Erythroblast (primary cell): ENCODE measurements around the gene PDS5B.

Experiments used
- GATA1 ChIP-seq: IDR thresholded peaks from 2 replicates; pipeline ENCODE4 v1.6.1; 2011; ENCODE audit warnings: low read depth, mild to moderate bottlenecking, control low read depth, low read length, moderate library complexity
- POLR2A ChIP-seq: IDR thresholded peaks from 2 replicates; pipeline ENCODE4 v1.6.1; 2011; ENCODE audit warnings: mild to moderate bottlenecking, low read length

DNA sequence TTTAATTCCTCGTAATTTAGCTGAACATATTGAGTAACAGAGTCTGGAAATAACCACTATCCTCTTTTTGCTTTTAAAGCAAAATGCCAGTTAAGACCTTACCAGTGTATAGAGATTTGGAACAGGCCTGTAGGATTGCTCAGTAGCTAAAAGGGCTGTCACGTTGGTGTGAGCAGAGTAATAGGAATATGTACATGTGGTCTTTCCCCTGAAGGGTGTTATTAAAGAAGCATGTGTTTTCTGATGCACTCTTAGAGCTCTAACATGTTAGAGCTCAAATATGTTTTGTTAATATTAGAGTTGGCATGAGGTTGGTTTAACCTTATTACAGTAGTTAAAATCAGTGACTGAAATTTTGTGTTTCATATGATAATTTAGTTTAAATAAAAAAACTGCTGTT lies 172.9 kb downstream of the PDS5B start:
- no peak for TF ChIP-seq POLR2A
- TF ChIP-seq GATA1 = no peak
